GM12878 (cell line): ENCODE data around the gene CCDC149. TPM values are rescaled to one million over a fixed set of nuclear protein-coding genes. Genes with fewer than 3 reads are reported as not detected.

ENCODE experiments used
- ATAC-seq: fragments of 200-7000 bp; cut with Tn5 transposase; 3 replicates; pipeline ENCODE4 v1.9.1; 2020; ENCODE audit warnings: mild to moderate bottlenecking, moderate library complexity
- BruUV-seq: library from RNA; stranded (reverse); fragments of 400-500 nt; replicated peaks from 2 replicates; lab custom pipeline; 2021; lab: Mats Ljungman, UMichigan
- CTCF ChIA-PET: fragments of 300-600 bp; sonication (Branson Sonifier 250); formaldehyde crosslinking; extraction: SDS; loops from one replicate; lab custom pipeline; 2021; ENCODE audit warnings: inconsistent platforms; lab: Yijun Ruan, JAX
- POLR2A ChIA-PET: fragments of 350-600 bp; formaldehyde crosslinking; extraction: SDS; loops from one replicate; lab custom pipeline; 2021; ENCODE audit warnings: inconsistent platforms; lab: Charles Lee
- RAD21 ChIA-PET: fragments of 300-600 bp; sonication (Branson Sonifier 250); formaldehyde crosslinking; loops from one replicate; lab custom pipeline; 2023; ENCODE audit warnings: antibody characterized with exemption; ENCODE audit not compliant: unreplicated experiment; lab: Charles Lee
- SMC1A ChIA-PET: fragments of 300-600 bp; sonication (Branson Sonifier 250); formaldehyde crosslinking; loops from one replicate; lab custom pipeline; 2023; ENCODE audit not compliant: unreplicated experiment, uncharacterized antibody; lab: Charles Lee
- DNase-seq: peaks from one replicate; pipeline ENCODE4 v3.0.0-alpha.2; 2011; ENCODE audit warnings: low read depth, low spot score
- FAIRE-seq: peaks from 3 replicates; lab custom pipeline; 2011; peaks lifted over from hg19 to GRCh38; lab: Jason Lieb, UNC
- H2AFZ ChIP-seq: 2 replicates; pipeline ENCODE4 v1.6.0; 2011; ENCODE audit warnings: low read depth, low read length, control low read depth; ENCODE audit not compliant: control insufficient read depth
- H3K27ac ChIP-seq: 2 replicates; pipeline ENCODE4 v1.5.1; 2011; ENCODE audit warnings: control low read depth; ENCODE audit not compliant: control insufficient read depth, insufficient read depth
- H3K27me3 ChIP-seq, 2 experiments: replicated peaks in 1 of 2; 2 replicates each; pipeline versions ENCODE4 v1.6.0 to v1.6.1; 2011; ENCODE audit warnings: low read length in 1 of 2; ENCODE audit not compliant: control insufficient read depth in 2 of 2, insufficient read depth in 2 of 2
- H3K36me3 ChIP-seq, 2 experiments: 2 replicates each; pipeline ENCODE4 v1.5.1; 2011; ENCODE audit warnings: low read length in 1 of 2; ENCODE audit not compliant: control insufficient read depth in 2 of 2, insufficient read depth in 2 of 2
- H3K4me1 ChIP-seq: 2 replicates; pipeline ENCODE4 v1.6.1; 2011; ENCODE audit warnings: mild to moderate bottlenecking, low read length, moderate library complexity, mixed read lengths; ENCODE audit not compliant: control insufficient read depth, insufficient read depth
- H3K4me2 ChIP-seq: 2 replicates; pipeline ENCODE4 v1.6.0; 2011; ENCODE audit warnings: control low read depth; ENCODE audit not compliant: control insufficient read depth, insufficient read depth
- H3K4me3 ChIP-seq: fragments of 200-600 bp; sonication (generic); 2 replicates; pipeline ENCODE4 v1.5.1; 2016
- H3K79me2 ChIP-seq: 2 replicates; pipeline ENCODE4 v1.6.0; 2011; ENCODE audit warnings: low read length; ENCODE audit not compliant: control insufficient read depth, insufficient read depth
- H3K9ac ChIP-seq: 2 replicates; pipeline ENCODE4 v1.8.0; 2011; ENCODE audit warnings: low read length, control low read depth, mixed read lengths; ENCODE audit not compliant: control insufficient read depth, insufficient read depth
- H3K9me3 ChIP-seq: replicated peaks from 3 replicates; pipeline ENCODE4 v1.5.1; 2011; ENCODE audit warnings: mild to moderate bottlenecking, low read length; ENCODE audit not compliant: control insufficient read depth, insufficient read depth
- H4K20me1 ChIP-seq: 2 replicates; pipeline ENCODE4 v1.6.0; 2011; ENCODE audit not compliant: control insufficient read depth, insufficient read depth
- CHD4 ChIP-seq: fragments of 200-600 bp; sonication (generic); IDR thresholded peaks from 2 replicates; pipeline ENCODE4 v1.6.1; 2016; ENCODE audit warnings: mild to moderate bottlenecking
- FOXK2 ChIP-seq: fragments of 450-650 bp; IDR thresholded peaks from 2 replicates; pipeline ENCODE4 v1.6.1; 2017; ENCODE audit warnings: mild to moderate bottlenecking, moderate library complexity
- GABPA ChIP-seq: IDR thresholded peaks from 2 replicates; pipeline ENCODE4 v1.6.1; 2014; ENCODE audit warnings: antibody characterized with exemption, low read depth, mild to moderate bottlenecking, inconsistent platforms
- GATAD2B ChIP-seq: fragments of 450-650 bp; conservative IDR thresholded peaks from 2 replicates; pipeline ENCODE4 v1.6.1; 2017; ENCODE audit warnings: low read depth, mild to moderate bottlenecking, moderate library complexity
- NR2C1 ChIP-seq: fragments of 450-650 bp; IDR thresholded peaks from 2 replicates; pipeline ENCODE4 v1.6.1; 2017; ENCODE audit warnings: antibody characterized with exemption, mild to moderate bottlenecking, moderate library complexity
- RELA ChIP-seq: fragments of 450-650 bp; IDR thresholded peaks from 2 replicates; pipeline ENCODE4 v1.8.0; 2014; ENCODE audit warnings: borderline replicate concordance; ENCODE audit not compliant: partially characterized antibody
- SIX5 ChIP-seq: IDR thresholded peaks from 2 replicates; pipeline ENCODE4 v1.6.1; 2011; ENCODE audit warnings: mild to moderate bottlenecking, low read depth, low read length, moderate library complexity; ENCODE audit not compliant: severe bottlenecking
- SPI1 ChIP-seq: IDR thresholded peaks from 2 replicates; pipeline ENCODE4 v1.6.1; 2011; ENCODE audit warnings: low read depth, mild to moderate bottlenecking, low read length, moderate library complexity, borderline replicate concordance; ENCODE audit not compliant: insufficient read depth
- SREBF1 ChIP-seq: IDR thresholded peaks from 2 replicates; pipeline ENCODE4 v1.6.1; 2012; ENCODE audit warnings: mild to moderate bottlenecking, low read length
- SRF ChIP-seq, 2 experiments: IDR thresholded peaks; 2 replicates each; pipeline ENCODE4 v1.6.1; 2011; ENCODE audit warnings: low read depth in 2 of 2, low read length in 2 of 2, mild to moderate bottlenecking in 1 of 2, moderate library complexity in 1 of 2
- SUZ12 ChIP-seq: fragments of 200-600 bp; sonication (generic); IDR thresholded peaks from one replicate; pipeline ENCODE4 v1.6.1; 2018; ENCODE audit warnings: antibody characterized with exemption, mild to moderate bottlenecking; ENCODE audit not compliant: unreplicated experiment
- ZNF207 ChIP-seq: fragments of 450-650 bp; IDR thresholded peaks from 2 replicates; pipeline ENCODE4 v1.6.1; 2014; ENCODE audit warnings: antibody characterized with exemption, mild to moderate bottlenecking, borderline replicate concordance
- ZNF217 ChIP-seq: fragments of 450-650 bp; IDR thresholded peaks from 2 replicates; pipeline ENCODE4 v1.6.1; 2017; ENCODE audit warnings: antibody characterized with exemption, mild to moderate bottlenecking
- ZNF24 ChIP-seq: fragments of 450-650 bp; IDR thresholded peaks from 2 replicates; pipeline ENCODE4 v1.6.1; 2017; ENCODE audit warnings: antibody characterized with exemption, mild to moderate bottlenecking
- ZZZ3 ChIP-seq: IDR thresholded peaks from 2 replicates; pipeline ENCODE4 v1.6.1; 2011; ENCODE audit warnings: low read depth; ENCODE audit not compliant: control insufficient read depth, insufficient read length
- WGBS: methylation state at CpG from one replicate; pipeline ENCODE4 v1.1.6; 2016; ENCODE audit warnings: low lambda C conversion rate; ENCODE audit not compliant: insufficient replicate concordance, insufficient coverage; ENCODE audit errors: missing lambda C conversion rate; 5-methylcytosine and 5-hydroxymethylcytosine counted together
- in situ Hi-C: fragments of 300-500 bp; cut with MboI; formaldehyde crosslinking; loops from 9 replicates; pipeline ENCODE4 v1.14.3; 2018; ENCODE audit warnings: mixed read lengths
- intact Hi-C: fragments of 100-400 bp; cut with micrococcal nuclease; formaldehyde crosslinking; loops from one replicate; pipeline ENCODE4 v1.14.2; 2022; ENCODE audit not compliant: unreplicated experiment
- polyA plus RNA-seq, 11 experiments: library from polyadenylated mRNA; depleted of rRNA in 4 of 11; unstranded in 6 of 11; stranded (reverse) in 5 of 11; fragments of >200 nt; fragmentation: Nextera tagmentation in 4 of 11; fragmentation: Illumina TruSeq in 1 of 11; extraction: Ambion mirVana in 4 of 11; extraction: Trizol in 1 of 11; gene quantifications; 1 replicate in 1 of 11; 2 replicates in 10 of 11; pipeline versions ENCODE4 v1.2.1 to v1.2.3, GENCODE V29; 2011 to 2016; ENCODE audit warnings: inconsistent platforms in 2 of 11, missing spikeins in 2 of 11, low read depth in 1 of 11
- total RNA-seq, 4 experiments: library from RNA; depleted of rRNA in 3 of 4; stranded (reverse); fragments of >200 nt in 3 of 4; fragmentation: Illumina TruSeq in 1 of 4; extraction: Trizol in 1 of 4; gene quantifications; 2 replicates each; pipeline versions ENCODE4 v1.2.1 to v1.2.3, GENCODE V29; 2013 to 2021
- TF ChIP-seq, protein P1 (sequence below): fragments of 450-650 bp; IDR thresholded peaks from 2 replicates; pipeline ENCODE4 v1.6.1; 2017; ENCODE audit warnings: mild to moderate bottlenecking, moderate library complexity

The CCDC149 gene
- total and polyA plus RNA-seq, 10 of the 15 experiments (the other 5 are each of a cell fraction or from before 2014, with no cell fraction given) = 0.03 to 0.04 (median 0.04) TPM; not detected in 7

DNA sequence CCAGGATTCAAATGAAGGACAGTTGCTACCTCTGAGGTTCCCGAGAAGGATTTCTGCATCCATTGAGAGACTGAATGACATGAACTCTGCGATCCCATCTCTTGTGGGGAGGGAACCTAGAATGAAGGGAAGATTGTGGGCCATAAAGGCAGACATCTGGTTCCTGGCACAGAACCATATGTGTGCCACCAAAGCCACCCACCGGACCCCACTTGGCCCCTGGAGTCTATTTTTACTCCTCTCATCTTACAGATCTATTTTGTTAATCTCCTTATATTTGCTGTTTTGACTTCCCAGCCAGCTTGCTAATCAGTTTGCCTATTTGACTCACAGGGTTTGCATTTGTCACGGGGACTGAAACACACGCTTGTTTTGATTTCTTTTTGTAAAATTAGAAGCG, 110.2 kb downstream of the CCDC149 start:
- WGBS = 39% methylated on average over 6 of the region's 6 CpGs
- intact Hi-C loops = no loop called here
- BruUV-seq = no TSS peak

DNA sequence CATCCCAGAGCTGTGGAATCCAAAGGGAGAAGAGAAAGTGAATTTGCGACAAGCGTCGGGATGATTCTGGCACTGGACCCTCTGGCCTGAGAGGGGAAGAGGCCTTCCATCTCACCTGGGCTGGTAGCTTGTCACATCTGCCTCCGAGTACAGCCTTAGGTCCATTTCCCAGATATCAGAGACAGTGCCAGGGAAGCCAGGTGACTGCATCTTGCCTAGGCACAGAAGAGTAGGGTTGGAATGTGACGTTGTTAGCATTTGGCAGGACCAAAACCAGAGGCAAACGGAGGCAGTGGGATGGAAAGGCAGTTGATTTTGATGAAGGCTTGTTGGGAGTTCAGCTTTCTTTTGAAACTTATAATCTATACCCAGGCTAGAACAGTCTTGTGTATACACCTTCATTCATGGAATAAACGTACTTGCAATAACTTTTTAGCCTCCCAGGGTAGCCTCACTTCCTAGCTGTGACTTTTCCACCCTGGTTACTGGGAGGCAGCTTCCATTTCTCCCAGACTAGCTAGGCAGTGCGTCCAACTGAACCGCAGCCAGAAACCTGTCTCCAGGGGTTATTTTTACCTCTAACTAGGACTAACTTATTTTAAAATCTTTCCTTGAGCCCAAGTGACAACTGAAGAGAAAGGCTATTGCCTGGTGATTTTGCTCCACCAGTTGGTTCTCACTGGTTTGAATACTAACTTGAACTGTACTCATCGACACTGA, 111.5 kb downstream of the CCDC149 start:
- intact Hi-C loops (no loop called here), in situ Hi-C loops (no loop called here)
- no peaks in the 10 kb centered on the region; the same call in 2 of the 3 replicates for H3K9me3 ChIP-seq
- FAIRE-seq (no peak), DNase-seq (no peak), ATAC-seq (no peak)
- SMC1A ChIA-PET = no interaction called here
- RAD21 ChIA-PET = no interaction called here
- no peak overlapping the region for H3K27ac ChIP-seq
- H3K79me2 ChIP-seq = no peaks in the 10 kb centered on the region
- H3K9ac ChIP-seq = no peak overlapping the region
- no TSS peak for BruUV-seq
- no peak overlapping the region for H3K4me2 ChIP-seq
- no peaks in the 10 kb centered on the region for H3K36me3 ChIP-seq
- H3K4me3 ChIP-seq = no peak overlapping the region
- CTCF ChIA-PET = no interaction called here
- POLR2A ChIA-PET = no interaction called here
- H2AFZ ChIP-seq = no peak overlapping the region
- WGBS = 36% methylated on average over 10 of the region's 10 CpGs
- no peaks in the 10 kb centered on the region for H4K20me1 ChIP-seq
- H3K4me1 ChIP-seq = no peaks in the 10 kb centered on the region
- H3K27me3 ChIP-seq = peaks cover 0 to 2% of the 10 kb centered on the region in 2 experiments; a peak in 1 of 4 replicates
- TF ChIP-seq FOXK2 = no peak
- TF ChIP-seq ZNF24 = no peak
- no peak for TF ChIP-seq GABPA
- no peak for TF ChIP-seq SPI1
- TF ChIP-seq GATAD2B = no peak
- TF ChIP-seq ZNF207 = no peak
- TF ChIP-seq SIX5 = no peak
- TF ChIP-seq SREBF1 = no peak
- no peak for TF ChIP-seq ZNF217
- TF ChIP-seq SRF (IDR thresholded peaks at IDR 0.05; ENCODE audit: low read depth in 2 of 2, low read length in 2 of 2) = no peak
- TF ChIP-seq CHD4 = no peak
- TF ChIP-seq NR2C1 = no peak
- TF ChIP-seq, protein P1, sequence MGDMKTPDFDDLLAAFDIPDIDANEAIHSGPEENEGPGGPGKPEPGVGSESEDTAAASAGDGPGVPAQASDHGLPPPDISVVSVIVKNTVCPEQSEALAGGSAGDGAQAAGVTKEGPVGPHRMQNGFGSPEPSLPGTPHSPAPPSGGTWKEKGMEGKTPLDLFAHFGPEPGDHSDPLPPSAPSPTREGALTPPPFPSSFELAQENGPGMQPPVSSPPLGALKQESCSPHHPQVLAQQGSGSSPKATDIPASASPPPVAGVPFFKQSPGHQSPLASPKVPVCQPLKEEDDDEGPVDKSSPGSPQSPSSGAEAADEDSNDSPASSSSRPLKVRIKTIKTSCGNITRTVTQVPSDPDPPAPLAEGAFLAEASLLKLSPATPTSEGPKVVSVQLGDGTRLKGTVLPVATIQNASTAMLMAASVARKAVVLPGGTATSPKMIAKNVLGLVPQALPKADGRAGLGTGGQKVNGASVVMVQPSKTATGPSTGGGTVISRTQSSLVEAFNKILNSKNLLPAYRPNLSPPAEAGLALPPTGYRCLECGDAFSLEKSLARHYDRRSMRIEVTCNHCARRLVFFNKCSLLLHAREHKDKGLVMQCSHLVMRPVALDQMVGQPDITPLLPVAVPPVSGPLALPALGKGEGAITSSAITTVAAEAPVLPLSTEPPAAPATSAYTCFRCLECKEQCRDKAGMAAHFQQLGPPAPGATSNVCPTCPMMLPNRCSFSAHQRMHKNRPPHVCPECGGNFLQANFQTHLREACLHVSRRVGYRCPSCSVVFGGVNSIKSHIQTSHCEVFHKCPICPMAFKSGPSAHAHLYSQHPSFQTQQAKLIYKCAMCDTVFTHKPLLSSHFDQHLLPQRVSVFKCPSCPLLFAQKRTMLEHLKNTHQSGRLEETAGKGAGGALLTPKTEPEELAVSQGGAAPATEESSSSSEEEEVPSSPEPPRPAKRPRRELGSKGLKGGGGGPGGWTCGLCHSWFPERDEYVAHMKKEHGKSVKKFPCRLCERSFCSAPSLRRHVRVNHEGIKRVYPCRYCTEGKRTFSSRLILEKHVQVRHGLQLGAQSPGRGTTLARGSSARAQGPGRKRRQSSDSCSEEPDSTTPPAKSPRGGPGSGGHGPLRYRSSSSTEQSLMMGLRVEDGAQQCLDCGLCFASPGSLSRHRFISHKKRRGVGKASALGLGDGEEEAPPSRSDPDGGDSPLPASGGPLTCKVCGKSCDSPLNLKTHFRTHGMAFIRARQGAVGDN = no peak

More for the DNA sequence above, 110.2 kb downstream of the CCDC149 start:
- ATAC-seq (no peak), DNase-seq (no peak), FAIRE-seq (no peak)
- no peak for TF ChIP-seq RELA
- no peak for TF ChIP-seq ZZZ3
- TF ChIP-seq SUZ12 = no peak
- Histone ChIP-seq H3K27me3 (peaks cover 0 to 2% of the 10 kb centered on the region in 2 experiments; a peak in 1 of 4 replicates), H3K4me2 (no peak overlapping the region), H3K36me3 (no peaks in the 10 kb centered on the region), H3K4me1 (no peaks in the 10 kb centered on the region), H4K20me1 (no peaks in the 10 kb centered on the region), H2AFZ (no peak overlapping the region), H3K9me3 (no peaks in the 10 kb centered on the region; the same call in 2 of the 3 replicates), H3K4me3 (no peak overlapping the region), H3K27ac (no peak overlapping the region), H3K79me2 (no peaks in the 10 kb centered on the region), H3K9ac (no peak overlapping the region)
- ChIA-PET RAD21 (interaction anchor here (0.5 kb wide), 1 partner anchor 422 kb away, joined by 4 read pairs; no protein-coding TSS in a partner anchor), CTCF (interaction anchor here (0.6 kb wide), 1 partner anchor 381 kb away, joined by 4 read pairs; no protein-coding TSS in a partner anchor), POLR2A (no interaction called here), SMC1A (interaction anchor here (0.9 kb wide), 1 partner anchor 13 kb away, joined by 3 read pairs; no protein-coding TSS in a partner anchor)
- in situ Hi-C loops = no loop called here
